CD8-positive, alpha-beta memory T cell (primary cell): Measurements from ENCODE around the gene NANP. TPM values are rescaled to one million over a fixed set of nuclear protein-coding genes. Genes with fewer than 3 reads are reported as not detected.
"Not testable (repeated sequence)": the region's sequence is repeated elsewhere in the genome, so short reads cannot be mapped to it uniquely, and the experiment has no call there.

Experiments
- CTCF ChIA-PET: fragments of 350-600 bp; sonication (Branson Sonifier 250); formaldehyde crosslinking; loops from one replicate; lab custom pipeline; 2021; ENCODE audit warnings: antibody characterized with exemption; lab: Charles Lee
- POLR2A ChIA-PET: fragments of 350-600 bp; sonication (Branson Sonifier 250); formaldehyde crosslinking; loops from one replicate; lab custom pipeline; 2021; ENCODE audit warnings: antibody characterized with exemption; lab: Charles Lee
- DNase-seq, 5 donors: peaks; one replicate each; pipeline versions ENCODE4 v3.0.0 to v3.0.0-alpha.2; 2020 to 2022; ENCODE audit warnings: mixed read lengths in 1 of 5
- H3K27ac ChIP-seq: one replicate; pipeline ENCODE4 v1.7.0; 2013; ENCODE audit warnings: low read depth, mild to moderate bottlenecking, low read length, moderate library complexity
- H3K27me3 ChIP-seq: 2 replicates; pipeline ENCODE4 v1.7.0; 2013; ENCODE audit warnings: low read length, mild to moderate bottlenecking; ENCODE audit not compliant: insufficient read depth, poor library complexity, severe bottlenecking
- H3K36me3 ChIP-seq: 2 replicates; pipeline ENCODE4 v1.7.0; 2013; ENCODE audit warnings: mild to moderate bottlenecking, low read length, moderate library complexity; ENCODE audit not compliant: insufficient read depth
- H3K4me1 ChIP-seq: 2 replicates; pipeline ENCODE4 v1.7.0; 2013; ENCODE audit warnings: mild to moderate bottlenecking, low read length, moderate library complexity; ENCODE audit not compliant: insufficient read depth
- H3K4me3 ChIP-seq: 2 replicates; pipeline ENCODE4 v1.7.0; 2013; ENCODE audit warnings: mild to moderate bottlenecking, low read length
- H3K9me3 ChIP-seq: 2 replicates; pipeline ENCODE4 v1.7.0; 2013; ENCODE audit warnings: mild to moderate bottlenecking, low read length
- H3K27ac Mint-ChIP-seq, 8 donors: one replicate each; pipeline ENCODE4 v1.8.0; 2020 to 2021; ENCODE audit warnings: mixed read lengths in 8 of 8, mild to moderate bottlenecking in 6 of 8, inconsistent platforms in 3 of 8, moderate library complexity in 3 of 8
- H3K27me3 Mint-ChIP-seq, 2 donors: one replicate each; pipeline ENCODE4 v1.8.0; 2020 to 2021; ENCODE audit warnings: mixed read lengths in 2 of 2, mild to moderate bottlenecking in 1 of 2, moderate library complexity in 1 of 2
- H3K36me3 Mint-ChIP-seq, 3 donors: one replicate each; pipeline ENCODE4 v1.8.0; 2020 to 2021; ENCODE audit warnings: mixed read lengths in 3 of 3, inconsistent platforms in 1 of 3, mild to moderate bottlenecking in 1 of 3
- H3K4me1 Mint-ChIP-seq, 3 donors: one replicate each; pipeline ENCODE4 v1.8.0; 2020 to 2021; ENCODE audit warnings: mixed read lengths in 3 of 3, inconsistent platforms in 1 of 3, mild to moderate bottlenecking in 1 of 3
- H3K4me3 Mint-ChIP-seq, 7 donors: one replicate each; pipeline ENCODE4 v1.8.0; 2020 to 2021; ENCODE audit warnings: mixed read lengths in 7 of 7, mild to moderate bottlenecking in 6 of 7, moderate library complexity in 4 of 7, inconsistent platforms in 2 of 7
- H3K9me3 Mint-ChIP-seq, 5 donors: one replicate each; pipeline ENCODE4 v1.8.0; 2020 to 2022; ENCODE audit warnings: mixed read lengths in 5 of 5, mild to moderate bottlenecking in 3 of 5, moderate library complexity in 2 of 5, inconsistent platforms in 1 of 5
- polyA plus RNA-seq: library from polyadenylated mRNA; unstranded; fragments of 300-500 nt; fragmentation: Illumina TruSeq; gene quantifications from one replicate; pipeline ENCODE4 v1.2.3, GENCODE V29; 2021
- total RNA-seq, 2 experiments: library from RNA; stranded (reverse); gene quantifications; one replicate each; pipeline ENCODE4 v1.2.3, GENCODE V29; 2021

NANP gene
- total and polyA plus RNA-seq, 3 experiments from 2014 or later, result 0.87 to 6.2 (median 5.4) TPM

DNA sequence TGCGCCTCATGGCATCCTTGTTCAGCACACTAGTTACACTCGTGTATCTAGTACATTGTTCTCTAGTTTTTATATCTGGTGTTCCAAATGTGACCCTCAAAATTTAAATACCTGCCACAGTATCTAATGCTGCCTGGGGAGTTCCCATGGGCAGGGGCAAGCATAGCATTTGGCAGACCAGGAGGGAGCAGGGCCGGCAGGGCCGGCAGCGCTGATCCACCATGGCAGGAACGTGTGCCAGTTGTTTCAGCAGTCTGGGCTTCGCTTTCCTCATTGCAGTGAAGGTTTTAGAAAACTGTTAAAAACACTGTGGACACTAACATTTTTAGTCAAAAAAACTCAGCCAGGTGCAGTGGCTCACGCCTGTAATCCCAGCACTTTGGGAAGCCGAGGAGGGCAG, 19.2 kb downstream of the NANP start:
- no peaks in the 10 kb centered on the region for H3K27me3 ChIP-seq
- H3K27ac ChIP-seq, result no peak overlapping the region
- ChIA-PET POLR2A (no interaction called here), CTCF (no interaction called here)
- no peaks in the 10 kb centered on the region for H3K9me3 ChIP-seq
- DNase-seq, result no peak
- peaks cover 0 to under 1% (median 0%) of the 10 kb centered on the region in 3 donors for H3K36me3 Mint-ChIP-seq
- H3K9me3 Mint-ChIP-seq, result no peaks in the 10 kb centered on the region
- H3K4me1 ChIP-seq, result no peaks in the 10 kb centered on the region
- H3K4me3 ChIP-seq, result no peak overlapping the region
- H3K4me1 Mint-ChIP-seq, result no peaks in the 10 kb centered on the region
- H3K27ac Mint-ChIP-seq, result no peak overlapping the region
- no peaks in the 10 kb centered on the region for H3K36me3 ChIP-seq
- peaks cover 0 to 9% of the 10 kb centered on the region in 2 donors for H3K27me3 Mint-ChIP-seq
- no peak overlapping the region for H3K4me3 Mint-ChIP-seq

DNA sequence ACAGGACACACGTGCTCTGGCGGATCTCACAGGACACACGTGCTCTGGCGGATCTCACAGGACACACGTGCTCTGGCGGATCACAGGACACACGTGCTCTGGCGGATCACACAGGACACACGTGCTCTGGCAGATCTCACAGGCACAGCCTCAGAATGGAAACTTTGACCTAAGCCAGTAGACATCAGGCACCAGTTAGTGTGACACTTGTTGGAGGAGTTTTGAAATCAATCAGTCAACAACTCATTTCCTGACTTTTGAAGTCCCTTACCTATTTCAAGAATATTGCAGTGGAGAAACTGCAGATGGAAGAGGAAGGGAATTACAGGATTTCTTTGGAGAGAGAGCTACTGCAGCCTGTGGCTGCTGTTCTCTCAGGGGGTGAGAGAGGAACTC, 20.9 kb downstream of the NANP start:
- H3K4me1 ChIP-seq, H3K9me3 Mint-ChIP-seq, DNase-seq, H3K36me3 Mint-ChIP-seq, H3K27ac ChIP-seq, H3K27ac Mint-ChIP-seq, H3K4me3 Mint-ChIP-seq, H3K27me3 ChIP-seq, CTCF ChIA-PET, H3K9me3 ChIP-seq, POLR2A ChIA-PET, H3K4me1 Mint-ChIP-seq, H3K36me3 ChIP-seq, H3K4me3 ChIP-seq: not testable (repeated sequence)
- H3K27me3 Mint-ChIP-seq, result peaks cover 0 to 14% of the 10 kb centered on the region in 2 donors

DNA sequence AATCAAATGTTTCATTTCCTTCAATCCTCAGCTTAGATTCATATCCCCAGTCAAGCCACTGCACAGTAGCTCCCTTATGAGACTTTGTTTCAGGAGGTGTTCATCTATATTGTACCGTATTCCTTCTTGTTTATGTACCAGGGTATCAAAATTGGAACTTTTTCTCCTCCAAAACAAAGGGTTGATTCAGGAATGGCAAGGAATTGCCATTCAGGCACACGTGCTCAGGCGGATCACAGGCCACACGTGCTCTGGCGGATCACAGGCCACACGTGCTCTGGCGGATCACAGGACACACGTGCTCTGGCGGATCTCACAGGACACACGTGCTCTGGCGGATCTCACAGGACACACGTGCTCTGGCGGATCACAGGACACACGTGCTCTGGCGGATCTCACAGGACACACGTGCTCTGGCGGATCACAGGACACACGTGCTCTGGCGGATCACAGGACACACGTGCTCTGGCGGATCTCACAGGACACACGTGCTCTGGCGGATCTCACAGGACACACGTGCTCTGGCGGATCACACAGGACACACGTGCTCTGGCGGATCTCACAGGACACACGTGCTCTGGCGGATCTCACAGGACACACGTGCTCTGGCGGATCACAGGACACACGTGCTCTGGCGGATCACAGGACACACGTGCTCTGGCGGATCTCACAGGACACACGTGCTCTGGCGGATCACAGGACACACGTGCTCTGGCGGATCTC, 21.5 kb downstream of the NANP start:
- H3K4me1 Mint-ChIP-seq, CTCF ChIA-PET: not testable (repeated sequence)

DNA sequence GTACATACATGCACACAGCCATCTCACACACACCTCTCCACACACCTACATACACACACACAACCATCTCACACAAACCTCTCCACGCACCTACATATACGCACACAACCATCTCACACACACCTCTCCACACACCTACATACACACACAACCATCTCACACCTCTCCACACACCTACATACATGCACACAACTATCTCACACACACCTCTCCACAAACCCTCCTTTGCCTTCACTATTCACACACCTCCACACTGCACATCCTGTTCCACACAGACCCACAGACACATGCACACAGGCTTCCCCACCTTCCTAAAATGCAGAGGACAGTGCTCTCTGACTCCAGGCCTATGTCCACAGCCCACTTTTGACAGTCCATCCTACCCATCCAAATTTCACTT, 22.2 kb downstream of the NANP start:
- H3K27ac Mint-ChIP-seq, result no peak overlapping the region
- Histone ChIP-seq H3K27me3 (no peaks in the 10 kb centered on the region), H3K9me3 (no peaks in the 10 kb centered on the region), H3K4me3 (no peak overlapping the region), H3K36me3 (no peaks in the 10 kb centered on the region), H3K27ac (no peak overlapping the region), H3K4me1 (no peaks in the 10 kb centered on the region)
- ChIA-PET POLR2A (no interaction called here), CTCF (no interaction called here)
- no peak for DNase-seq
- H3K9me3 Mint-ChIP-seq, result no peaks in the 10 kb centered on the region
- H3K4me3 Mint-ChIP-seq, result no peak overlapping the region
- no peaks in the 10 kb centered on the region for H3K36me3 Mint-ChIP-seq
- no peaks in the 10 kb centered on the region for H3K4me1 Mint-ChIP-seq
- peaks cover 0 to 16% of the 10 kb centered on the region in 2 donors for H3K27me3 Mint-ChIP-seq

More for the DNA sequence above, 21.5 kb downstream of the NANP start:
- H3K27ac Mint-ChIP-seq, H3K27me3 ChIP-seq, DNase-seq, H3K4me1 ChIP-seq, H3K9me3 ChIP-seq, H3K27ac ChIP-seq, H3K36me3 Mint-ChIP-seq, POLR2A ChIA-PET, H3K9me3 Mint-ChIP-seq, H3K4me3 Mint-ChIP-seq, H3K4me3 ChIP-seq, H3K36me3 ChIP-seq: not testable (repeated sequence)
- H3K27me3 Mint-ChIP-seq, result peaks cover 0 to 16% of the 10 kb centered on the region in 2 donors

DNA sequence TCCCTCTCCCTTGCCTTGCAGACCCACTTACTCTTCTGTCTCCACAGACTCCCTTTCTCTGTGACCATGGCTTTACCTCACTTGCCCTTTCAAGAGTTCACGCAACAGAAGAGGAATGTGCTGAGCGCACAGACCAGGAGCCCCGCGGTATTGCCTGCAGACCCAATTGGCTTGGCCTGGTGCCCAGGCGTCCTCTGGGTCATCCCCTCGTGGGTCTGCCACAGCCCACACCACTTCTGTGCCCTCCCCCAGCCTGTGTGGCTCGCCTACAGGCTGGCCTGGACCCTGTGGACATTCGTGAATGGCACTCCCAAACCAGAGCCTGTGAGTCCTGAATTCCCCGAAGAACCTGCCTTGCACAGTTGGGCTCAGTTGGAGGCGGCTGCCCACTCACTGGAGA, 23.2 kb downstream of the NANP start:
- Histone ChIP-seq H3K4me1 (no peaks in the 10 kb centered on the region), H3K36me3 (no peaks in the 10 kb centered on the region), H3K4me3 (no peak overlapping the region), H3K9me3 (no peaks in the 10 kb centered on the region), H3K27ac (no peak overlapping the region), H3K27me3 (no peaks in the 10 kb centered on the region)
- Mint-ChIP-seq H3K9me3 (no peaks in the 10 kb centered on the region), H3K4me1 (no peaks in the 10 kb centered on the region), H3K27ac (no peak overlapping the region), H3K27me3 (peaks cover 0 to 16% of the 10 kb centered on the region in 2 donors), H3K36me3 (no peaks in the 10 kb centered on the region), H3K4me3 (no peak overlapping the region)
- ChIA-PET CTCF (no interaction called here), POLR2A (no interaction called here)
- DNase-seq, result no peak

DNA sequence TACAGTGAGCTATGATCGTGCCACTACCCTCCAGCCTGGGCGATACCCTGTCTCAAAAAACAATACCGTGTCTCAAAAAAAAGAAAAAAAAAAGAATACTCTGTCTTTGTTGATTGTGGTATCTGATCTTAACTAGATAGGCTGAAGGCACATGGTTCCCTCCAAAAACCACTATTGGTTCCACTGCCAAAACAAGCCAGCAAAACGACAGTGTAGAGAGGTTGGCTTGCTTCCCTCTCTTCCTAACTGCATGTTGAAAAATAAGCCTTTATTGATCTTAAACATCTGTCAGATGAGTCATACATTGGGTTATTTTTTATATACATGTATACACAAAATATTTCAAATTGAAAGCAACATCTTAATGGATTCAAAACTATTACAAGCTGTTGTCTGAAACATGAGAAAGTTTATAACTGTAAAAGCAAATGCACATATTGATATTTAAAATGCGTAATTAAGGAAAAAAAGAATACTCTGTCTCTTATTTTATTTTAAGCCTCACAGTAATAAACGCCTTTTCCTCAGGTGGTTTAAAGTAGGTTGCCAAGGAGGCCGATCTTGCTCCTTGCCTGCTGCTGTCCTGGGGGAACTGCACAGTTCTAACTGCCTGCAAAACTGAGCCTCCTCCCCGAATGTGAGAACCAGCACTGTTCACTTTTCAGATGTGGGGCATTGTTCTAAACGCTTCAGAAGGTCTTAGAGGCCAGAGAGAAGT, 31.5 kb downstream of the NANP start:
- ChIA-PET CTCF (no interaction called here), POLR2A (no interaction called here)
- Histone ChIP-seq H3K36me3 (no peaks in the 10 kb centered on the region), H3K9me3 (no peaks in the 10 kb centered on the region), H3K4me1 (no peaks in the 10 kb centered on the region), H3K27me3 (no peaks in the 10 kb centered on the region), H3K4me3 (no peak overlapping the region), H3K27ac (no peak overlapping the region)
- H3K27me3 Mint-ChIP-seq, result peaks cover 2 to 6% of the 10 kb centered on the region in 2 donors
- H3K9me3 Mint-ChIP-seq, result no peaks in the 10 kb centered on the region
- no peaks in the 10 kb centered on the region for H3K36me3 Mint-ChIP-seq
- H3K4me3 Mint-ChIP-seq, result no peak overlapping the region
- H3K4me1 Mint-ChIP-seq, result no peaks in the 10 kb centered on the region
- DNase-seq, result no peak
- H3K27ac Mint-ChIP-seq, result no peak overlapping the region

DNA sequence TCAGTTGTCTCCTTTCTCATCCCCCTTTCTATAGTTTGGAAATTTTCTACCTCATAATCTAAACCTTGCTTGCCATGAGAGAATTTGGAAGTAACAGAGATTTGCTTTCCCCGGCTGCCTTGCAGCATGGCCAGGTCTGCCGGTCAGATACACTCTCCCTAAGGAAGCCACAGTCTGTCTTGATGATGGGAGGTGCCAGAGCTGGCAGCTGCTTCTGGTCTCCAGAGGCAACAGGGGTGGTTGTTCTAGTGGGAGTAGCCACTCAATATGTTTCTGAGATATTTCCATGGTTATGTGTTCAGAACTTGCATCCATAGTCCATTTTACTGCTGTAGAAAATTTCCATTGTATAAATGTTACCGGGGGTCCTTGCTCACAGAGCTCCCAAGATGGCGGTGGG, 33.0 kb downstream of the NANP start:
- H3K27ac ChIP-seq, H3K27ac Mint-ChIP-seq, DNase-seq, H3K9me3 ChIP-seq, POLR2A ChIA-PET, H3K27me3 ChIP-seq, CTCF ChIA-PET, H3K4me1 Mint-ChIP-seq, H3K4me3 ChIP-seq, H3K27me3 Mint-ChIP-seq, H3K9me3 Mint-ChIP-seq, H3K4me3 Mint-ChIP-seq, H3K36me3 ChIP-seq, H3K4me1 ChIP-seq, H3K36me3 Mint-ChIP-seq: not testable (repeated sequence)

DNA sequence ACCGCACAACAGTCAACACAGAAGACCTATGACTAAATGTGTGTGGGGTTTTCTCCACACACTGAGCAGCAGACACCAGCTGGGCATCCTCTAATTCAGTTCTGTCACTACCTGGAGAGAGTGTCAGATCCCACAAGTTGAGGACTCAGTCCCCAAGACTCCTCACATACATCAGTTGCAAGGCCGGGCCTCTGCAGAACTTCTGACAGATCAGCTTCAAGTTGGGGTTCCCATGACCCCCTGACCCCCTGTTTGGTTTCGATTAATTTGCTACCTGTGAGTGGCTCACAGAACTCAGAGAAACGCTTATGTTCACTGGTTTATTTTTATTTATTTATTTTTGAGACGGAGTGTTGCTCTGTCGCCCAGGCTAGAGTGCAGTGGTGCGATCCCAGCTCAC, 35.3 kb downstream of the NANP start:
- Histone ChIP-seq H3K4me1 (peaks cover 6% of the 10 kb centered on the region), H3K4me3 (no peak overlapping the region), H3K27ac (no peak overlapping the region), H3K36me3 (no peaks in the 10 kb centered on the region), H3K27me3 (no peaks in the 10 kb centered on the region), H3K9me3 (no peaks in the 10 kb centered on the region)
- Mint-ChIP-seq H3K4me1 (peaks cover 5 to 7% (median 6%) of the 10 kb centered on the region in 3 donors), H3K27ac (no peak overlapping the region), H3K36me3 (no peaks in the 10 kb centered on the region), H3K4me3 (peak overlapping the region in 1 of 7 donors; percentile 29), H3K27me3 (peaks cover 7 to 10% of the 10 kb centered on the region in 2 donors), H3K9me3 (no peaks in the 10 kb centered on the region)
- no peak for DNase-seq
- ChIA-PET POLR2A (no interaction called here), CTCF (no interaction called here)
